KMS-11 (cell line): ENCODE results near the gene TSC22D2.

Experiments used
- H2AFZ ChIP-seq: fragments of 200-600 bp; sonication (generic); 2 replicates; pipeline ENCODE4 v1.6.1; 2016; ENCODE audit warnings: antibody characterized with exemption, mixed run types, low read depth
- H3K27ac ChIP-seq: fragments of 200-600 bp; sonication (generic); 2 replicates; pipeline ENCODE4 v1.6.1; 2016; ENCODE audit warnings: mild to moderate bottlenecking, mixed run types
- H3K27me3 ChIP-seq: fragments of 200-600 bp; sonication (generic); 2 replicates; pipeline ENCODE4 v1.6.1; 2017; ENCODE audit warnings: mild to moderate bottlenecking, low read depth, mixed run types, moderate library complexity; ENCODE audit not compliant: insufficient read depth
- H3K36me3 ChIP-seq: fragments of 200-600 bp; sonication (generic); 2 replicates; pipeline ENCODE4 v1.6.1; 2017; ENCODE audit warnings: mild to moderate bottlenecking, mixed run types; ENCODE audit not compliant: insufficient read depth
- H3K4me1 ChIP-seq: fragments of 200-600 bp; sonication (generic); 2 replicates; pipeline ENCODE4 v1.6.1; 2016; ENCODE audit warnings: mild to moderate bottlenecking, low read depth, mixed run types; ENCODE audit not compliant: poor library complexity, severe bottlenecking
- H3K4me2 ChIP-seq: fragments of 200-600 bp; sonication (generic); 2 replicates; pipeline ENCODE4 v1.7.0; 2016; ENCODE audit warnings: mild to moderate bottlenecking, mixed run types
- H3K4me3 ChIP-seq: fragments of 200-600 bp; sonication (generic); IDR thresholded peaks from 2 replicates; pipeline ENCODE4 v1.6.1; 2017; ENCODE audit warnings: low read depth, low read length, mixed read lengths; ENCODE audit not compliant: insufficient read depth
- H3K79me2 ChIP-seq: fragments of 200-600 bp; sonication (generic); 2 replicates; pipeline ENCODE4 v1.6.1; 2016; ENCODE audit warnings: low read depth, mixed run types; ENCODE audit not compliant: insufficient read depth
- H3K9ac ChIP-seq: fragments of 200-600 bp; sonication (generic); 2 replicates; pipeline ENCODE4 v1.6.1; 2016; ENCODE audit warnings: mild to moderate bottlenecking, mixed run types
- H4K20me1 ChIP-seq: fragments of 200-600 bp; sonication (generic); 2 replicates; pipeline ENCODE4 v1.6.1; 2016; ENCODE audit warnings: mild to moderate bottlenecking, mixed run types; ENCODE audit not compliant: insufficient read depth
- TF ChIP-seq, protein P1 (sequence below): fragments of 200-600 bp; sonication (generic); conservative IDR thresholded peaks from 2 replicates; pipeline ENCODE4 v1.6.1; 2017; ENCODE audit warnings: low read depth, mild to moderate bottlenecking, antibody characterized with exemption, low read length, moderate library complexity, mixed read lengths

Gene TSC22D2

DNA sequence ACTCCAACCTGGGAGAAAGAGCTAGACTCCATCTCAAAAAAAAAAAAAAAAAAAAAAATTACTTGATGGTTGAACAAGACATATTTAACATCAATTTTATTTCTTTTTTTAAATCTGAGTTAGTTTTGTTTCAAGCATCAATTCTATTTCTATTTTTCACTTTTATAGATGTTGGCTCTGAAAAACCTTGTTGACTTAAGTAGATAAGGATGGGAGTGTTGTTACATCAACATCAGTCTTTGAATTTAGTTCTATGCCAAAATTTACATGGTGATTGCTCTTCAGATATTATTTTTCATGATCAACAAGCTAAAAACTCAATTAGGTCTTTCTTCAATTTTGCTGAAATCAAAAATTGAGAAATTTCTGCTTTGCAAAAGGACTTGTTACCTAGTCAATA, 71.3 kb downstream of the TSC22D2 start:
- Histone ChIP-seq H2AFZ (no peak overlapping the region), H4K20me1 (no peaks in the 10 kb centered on the region), H3K36me3 (no peaks in the 10 kb centered on the region), H3K9ac (no peak overlapping the region), H3K4me3 (no peak overlapping the region), H3K27me3 (no peaks in the 10 kb centered on the region), H3K4me2 (no peak overlapping the region), H3K27ac (no peak overlapping the region), H3K4me1 (peaks cover 4% of the 10 kb centered on the region), H3K79me2 (no peaks in the 10 kb centered on the region)
- TF ChIP-seq, protein P1, sequence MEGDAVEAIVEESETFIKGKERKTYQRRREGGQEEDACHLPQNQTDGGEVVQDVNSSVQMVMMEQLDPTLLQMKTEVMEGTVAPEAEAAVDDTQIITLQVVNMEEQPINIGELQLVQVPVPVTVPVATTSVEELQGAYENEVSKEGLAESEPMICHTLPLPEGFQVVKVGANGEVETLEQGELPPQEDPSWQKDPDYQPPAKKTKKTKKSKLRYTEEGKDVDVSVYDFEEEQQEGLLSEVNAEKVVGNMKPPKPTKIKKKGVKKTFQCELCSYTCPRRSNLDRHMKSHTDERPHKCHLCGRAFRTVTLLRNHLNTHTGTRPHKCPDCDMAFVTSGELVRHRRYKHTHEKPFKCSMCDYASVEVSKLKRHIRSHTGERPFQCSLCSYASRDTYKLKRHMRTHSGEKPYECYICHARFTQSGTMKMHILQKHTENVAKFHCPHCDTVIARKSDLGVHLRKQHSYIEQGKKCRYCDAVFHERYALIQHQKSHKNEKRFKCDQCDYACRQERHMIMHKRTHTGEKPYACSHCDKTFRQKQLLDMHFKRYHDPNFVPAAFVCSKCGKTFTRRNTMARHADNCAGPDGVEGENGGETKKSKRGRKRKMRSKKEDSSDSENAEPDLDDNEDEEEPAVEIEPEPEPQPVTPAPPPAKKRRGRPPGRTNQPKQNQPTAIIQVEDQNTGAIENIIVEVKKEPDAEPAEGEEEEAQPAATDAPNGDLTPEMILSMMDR = no peak

DNA sequence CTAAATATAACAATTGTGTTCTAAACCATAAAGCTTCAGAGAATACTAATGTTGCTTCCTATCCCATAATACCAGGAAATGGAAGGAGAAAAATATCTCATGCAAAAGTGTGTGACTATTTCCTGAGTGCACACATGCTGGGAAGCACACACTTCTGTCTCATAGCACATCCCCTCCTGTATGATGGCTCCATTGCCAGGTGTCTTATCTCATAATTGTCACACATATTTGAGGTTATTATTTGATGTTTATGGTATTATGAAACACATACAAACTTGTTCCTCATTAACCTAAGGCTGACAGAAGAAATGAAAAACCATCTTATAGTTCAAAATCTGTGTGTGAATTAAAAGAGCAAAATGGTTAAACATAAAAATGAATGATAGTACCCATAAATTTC, 72.8 kb downstream of the TSC22D2 start:
- H3K9ac ChIP-seq = no peak overlapping the region
- no peak overlapping the region for H3K4me2 ChIP-seq
- TF ChIP-seq, protein P1 = no peak
- no peaks in the 10 kb centered on the region for H3K27me3 ChIP-seq
- no peaks in the 10 kb centered on the region for H3K79me2 ChIP-seq
- H4K20me1 ChIP-seq = no peaks in the 10 kb centered on the region
- no peak overlapping the region for H2AFZ ChIP-seq
- H3K27ac ChIP-seq = no peak overlapping the region
- H3K4me1 ChIP-seq = peaks cover 4% of the 10 kb centered on the region
- H3K4me3 ChIP-seq = no peak overlapping the region
- H3K36me3 ChIP-seq = no peaks in the 10 kb centered on the region

DNA sequence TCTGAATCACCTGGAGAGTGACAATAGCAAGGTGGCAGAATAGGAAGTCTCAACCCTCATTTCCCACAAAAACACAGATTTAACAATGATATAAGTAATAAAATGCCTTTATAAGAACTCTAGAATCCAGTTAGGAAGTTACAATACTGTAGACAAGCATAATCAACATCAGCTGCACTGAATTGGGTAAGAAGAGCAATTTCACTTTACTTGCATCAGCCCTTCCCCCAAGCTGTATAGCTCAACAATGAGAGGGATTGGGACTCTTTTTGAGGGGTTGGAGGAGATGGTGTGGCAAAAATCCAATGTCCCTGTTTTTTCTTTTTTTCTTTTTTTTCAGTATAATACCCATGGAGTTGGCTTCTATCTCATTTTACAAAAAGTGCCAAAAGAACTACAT, 75.1 kb downstream of the TSC22D2 start:
- Histone ChIP-seq H2AFZ (no peak overlapping the region), H3K9ac (no peak overlapping the region), H3K4me3 (no peak overlapping the region), H3K27me3 (no peaks in the 10 kb centered on the region), H3K79me2 (no peaks in the 10 kb centered on the region), H3K27ac (no peak overlapping the region), H3K4me1 (peaks cover 4% of the 10 kb centered on the region), H4K20me1 (no peaks in the 10 kb centered on the region), H3K36me3 (no peaks in the 10 kb centered on the region), H3K4me2 (no peak overlapping the region)
- TF ChIP-seq, protein P1 = no peak

DNA sequence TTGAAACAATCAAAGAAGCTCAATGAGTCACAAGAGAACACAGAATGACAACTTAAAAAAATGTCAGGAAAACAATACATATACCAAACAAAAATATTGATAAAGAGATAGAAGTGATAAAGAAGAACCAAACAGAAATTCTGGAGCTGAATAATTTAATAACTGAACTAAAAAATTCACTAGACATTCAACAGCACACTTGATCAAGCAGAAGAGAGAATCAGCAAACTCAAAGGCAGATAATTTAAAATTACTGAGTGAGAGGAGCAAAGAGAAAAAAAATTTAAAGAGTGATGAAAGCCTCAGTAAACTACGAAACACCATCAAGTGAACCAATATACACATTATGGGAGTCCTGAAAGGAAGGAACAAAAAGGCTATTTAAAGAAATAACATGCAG, 76.3 kb downstream of the TSC22D2 start:
- no peaks in the 10 kb centered on the region for H3K36me3 ChIP-seq
- no peaks in the 10 kb centered on the region for H4K20me1 ChIP-seq
- peaks cover 4% of the 10 kb centered on the region for H3K4me1 ChIP-seq
- no peak overlapping the region for H3K4me3 ChIP-seq
- TF ChIP-seq, protein P1 = no peak
- H2AFZ ChIP-seq = no peak overlapping the region
- H3K4me2 ChIP-seq = no peak overlapping the region
- no peak overlapping the region for H3K9ac ChIP-seq
- H3K79me2 ChIP-seq = no peaks in the 10 kb centered on the region
- H3K27ac ChIP-seq = no peak overlapping the region
- H3K27me3 ChIP-seq = no peaks in the 10 kb centered on the region

DNA sequence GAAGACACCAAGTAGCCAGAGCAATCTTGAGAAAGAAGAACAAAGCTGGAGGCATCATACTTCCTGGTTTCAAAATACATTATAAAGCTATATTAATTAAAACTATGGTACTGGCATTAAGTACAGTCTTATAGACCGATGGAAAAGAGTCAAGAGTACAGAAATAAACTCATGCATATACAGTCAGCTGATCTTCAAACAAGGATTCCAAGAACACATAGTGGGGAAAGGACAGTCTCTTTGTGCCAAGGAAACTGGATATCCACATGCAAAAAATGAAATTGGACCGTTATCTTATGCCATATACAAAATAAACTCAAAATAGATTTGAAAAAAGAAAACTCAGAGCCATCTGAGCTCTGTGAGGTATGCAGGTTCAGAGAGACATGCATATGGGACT, 80.8 kb downstream of the TSC22D2 start:
- H3K4me3 ChIP-seq = no peak overlapping the region
- H3K79me2 ChIP-seq = no peaks in the 10 kb centered on the region
- no peaks in the 10 kb centered on the region for H3K36me3 ChIP-seq
- H3K9ac ChIP-seq = no peak overlapping the region
- no peak overlapping the region for H2AFZ ChIP-seq
- H3K27me3 ChIP-seq = no peaks in the 10 kb centered on the region
- TF ChIP-seq, protein P1 = no peak
- no peaks in the 10 kb centered on the region for H3K4me1 ChIP-seq
- no peak overlapping the region for H3K4me2 ChIP-seq
- H4K20me1 ChIP-seq = no peaks in the 10 kb centered on the region
- H3K27ac ChIP-seq = no peak overlapping the region
